DND-41 (cell line): ENCODE results near the gene RGMB.

Experiments used
- CTCF ChIP-seq: IDR thresholded peaks from 2 replicates; pipeline ENCODE4 v1.5.1; 2012; ENCODE audit warnings: borderline replicate concordance, low read length, moderate library complexity, mild to moderate bottlenecking; ENCODE audit not compliant: poor library complexity, severe bottlenecking; ENCODE audit errors: extremely low read depth
- EZH2 ChIP-seq: IDR thresholded peaks from 3 replicates; pipeline ENCODE4 v1.6.1; 2012; ENCODE audit warnings: borderline replicate concordance, low read depth, mild to moderate bottlenecking, moderate library complexity, low read length, inconsistent platforms; ENCODE audit not compliant: severe bottlenecking

DNA sequence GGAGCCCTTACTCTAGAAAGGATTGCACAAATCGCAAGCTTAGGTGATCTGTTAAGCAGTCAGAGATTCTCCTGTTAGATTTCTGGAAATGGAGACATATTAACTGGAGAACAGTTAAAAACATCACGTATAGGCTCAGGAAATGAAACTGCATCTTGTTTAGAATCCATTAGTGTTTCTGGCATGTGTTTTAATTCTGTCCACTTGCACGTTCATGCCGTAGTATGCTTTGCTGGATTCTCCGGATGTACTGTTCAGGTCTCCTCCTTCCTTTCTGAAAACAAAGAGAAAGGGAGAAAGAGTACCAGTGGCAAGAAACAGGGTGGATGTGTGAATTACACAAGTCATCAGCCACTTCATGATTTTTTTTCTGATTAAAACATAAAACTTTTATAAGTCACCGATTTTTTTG, 2.5 kb upstream of the RGMB start:
- TF ChIP-seq CTCF (no peak), EZH2 (peak; percentile 48)
